ENCODE measurements around the gene KRTAP5-5.
"Not testable (repeated sequence)": the region's sequence is repeated elsewhere in the genome, so short reads cannot be mapped to it uniquely, and the experiment has no call there.

KRTAP5-5 gene

GRCh38 chr11:1629326-1630185 lies at the start of gene KRTAP5-5:
Gene KRTAP5-5 (plus strand): TSS chr11:1629775. CDS start chr11:1629841, 66 bp downstream.
- no peak for DNase-seq

- DNase-seq: no peak
Measured at GRCh38 chr11:1581976-1582375, 47.6 kb upstream of the KRTAP5-5 start.

GRCh38 chr11:1582909-1583308 lies 46.7 kb upstream of the KRTAP5-5 start:
- not testable (repeated sequence) for DNase-seq

- DNase-seq: not testable (repeated sequence)
Measured at GRCh38 chr11:1584661-1585370, 44.8 kb upstream of the KRTAP5-5 start, which contains the start of gene KRTAP5-1. Gene KRTAP5-1 (minus strand): TSS chr11:1585283. CDS start chr11:1585249, 34 bp downstream.

- no peak for DNase-seq
Measured at GRCh38 chr11:1586699-1587098, 42.9 kb upstream of the KRTAP5-5 start.

- DNase-seq: not testable (repeated sequence)
Measured at GRCh38 chr11:1589191-1589963, 40.2 kb upstream of the KRTAP5-5 start.

GRCh38 chr11:1589996-1590395 lies 39.6 kb upstream of the KRTAP5-5 start:
- DNase-seq: no peak

- no peak for DNase-seq
Measured at GRCh38 chr11:1592628-1593027, 36.9 kb upstream of the KRTAP5-5 start.

GRCh38 chr11:1595994-1596575 lies 33.5 kb upstream of the KRTAP5-5 start:
- not testable (repeated sequence) for DNase-seq

GRCh38 chr11:1596576-1597121 lies 32.9 kb upstream of the KRTAP5-5 start:
- not testable (repeated sequence) for DNase-seq

- no peak for DNase-seq
Measured at GRCh38 chr11:1597331-1597993, 32.1 kb upstream of the KRTAP5-5 start.

- DNase-seq: no peak
Measured at GRCh38 chr11:1597994-1598380, 31.6 kb upstream of the KRTAP5-5 start, which contains the start of gene KRTAP5-2. Gene KRTAP5-2 (minus strand): TSS chr11:1598294. CDS start chr11:1598250, 44 bp downstream.

GRCh38 chr11:1598406-1598805 lies 31.2 kb upstream of the KRTAP5-5 start:
- not testable (repeated sequence) for DNase-seq

GRCh38 chr11:1598816-1599215 lies 30.8 kb upstream of the KRTAP5-5 start:
- DNase-seq: no peak

GRCh38 chr11:1600626-1601025 lies 28.9 kb upstream of the KRTAP5-5 start:
- DNase-seq: no peak

- DNase-seq: not testable (repeated sequence)
Measured at GRCh38 chr11:1601663-1602062, 27.9 kb upstream of the KRTAP5-5 start.

GRCh38 chr11:1603629-1604028 lies 25.9 kb upstream of the KRTAP5-5 start:
- no peak for DNase-seq

GRCh38 chr11:1604181-1604580 lies 25.4 kb upstream of the KRTAP5-5 start:
- no peak for DNase-seq

GRCh38 chr11:1604711-1605110 lies 24.9 kb upstream of the KRTAP5-5 start:
- DNase-seq: no peak

GRCh38 chr11:1605923-1606322 lies 23.7 kb upstream of the KRTAP5-5 start:
- not testable (repeated sequence) for DNase-seq

GRCh38 chr11:1607156-1607845 lies 22.3 kb upstream of the KRTAP5-5 start:
- DNase-seq: not testable (repeated sequence)
